Measurements from ENCODE around the gene CFAP46.
"Not testable (repeated sequence)": the region's sequence is repeated elsewhere in the genome, so short reads cannot be mapped to it uniquely, and the experiment has no call there.

The CFAP46 gene

GRCh38 chr10:132807621-132808049 is 134.7 kb downstream of the CFAP46 start:
- in situ Hi-C loops (cut with MboI; ENCODE audit: low pct_unique_long_range_greater_than_20kb, low sequenced_read_pairs) = no loop called here
- no peak for DNase-seq

GRCh38 chr10:132806561-132807003 is 135.8 kb downstream of the CFAP46 start:
- in situ Hi-C loops (cut with MboI; ENCODE audit: low pct_unique_long_range_greater_than_20kb, low sequenced_read_pairs) = no loop called here
- DNase-seq = no peak

- no peak for DNase-seq
- in situ Hi-C loops (cut with MboI; ENCODE audit: low pct_unique_long_range_greater_than_20kb, low sequenced_read_pairs) = no loop called here
Measured at GRCh38 chr10:132806110-132806509, 136.3 kb downstream of the CFAP46 start.

GRCh38 chr10:132805599-132805998 is 136.8 kb downstream of the CFAP46 start:
- in situ Hi-C loops (cut with MboI; ENCODE audit: low pct_unique_long_range_greater_than_20kb, low sequenced_read_pairs) = no loop called here
- no peak for DNase-seq

- DNase-seq = no peak
- in situ Hi-C loops (cut with MboI; ENCODE audit: low pct_unique_long_range_greater_than_20kb, low sequenced_read_pairs) = no loop called here
Measured at GRCh38 chr10:132804785-132805426, 137.5 kb downstream of the CFAP46 start.

- DNase-seq = no peak
- in situ Hi-C loops (cut with MboI; ENCODE audit: low pct_unique_long_range_greater_than_20kb, low sequenced_read_pairs) = no loop called here
Measured at GRCh38 chr10:132804287-132804686, 138.1 kb downstream of the CFAP46 start.

GRCh38 chr10:132803416-132804210 is 138.8 kb downstream of the CFAP46 start:
- no peak for DNase-seq
- in situ Hi-C loops (cut with MboI; ENCODE audit: low pct_unique_long_range_greater_than_20kb, low sequenced_read_pairs) = no loop called here

- in situ Hi-C loops (cut with MboI; ENCODE audit: low pct_unique_long_range_greater_than_20kb, low sequenced_read_pairs) = no loop called here
- DNase-seq = no peak
Measured at GRCh38 chr10:132802694-132803320, 139.6 kb downstream of the CFAP46 start.

- no peak for DNase-seq
- in situ Hi-C loops (cut with MboI; ENCODE audit: low pct_unique_long_range_greater_than_20kb, low sequenced_read_pairs) = no loop called here
Measured at GRCh38 chr10:132802048-132802447, 140.3 kb downstream of the CFAP46 start.

GRCh38 chr10:132799865-132800264 is 142.5 kb downstream of the CFAP46 start:
- in situ Hi-C loops (cut with MboI; ENCODE audit: low pct_unique_long_range_greater_than_20kb, low sequenced_read_pairs) = no loop called here
- DNase-seq = no peak

GRCh38 chr10:132798876-132799275 is 143.5 kb downstream of the CFAP46 start:
- no peak for DNase-seq
- in situ Hi-C loops (cut with MboI; ENCODE audit: low pct_unique_long_range_greater_than_20kb, low sequenced_read_pairs) = no loop called here

- in situ Hi-C loops (cut with MboI; ENCODE audit: low pct_unique_long_range_greater_than_20kb, low sequenced_read_pairs) = no loop called here
- DNase-seq = no peak
Measured at GRCh38 chr10:132798403-132798802, 144.0 kb downstream of the CFAP46 start.

- in situ Hi-C loops (cut with MboI; ENCODE audit: low pct_unique_long_range_greater_than_20kb, low sequenced_read_pairs); DNase-seq: not testable (repeated sequence)
Measured at GRCh38 chr10:132797986-132798385, 144.4 kb downstream of the CFAP46 start.

- in situ Hi-C loops (cut with MboI; ENCODE audit: low pct_unique_long_range_greater_than_20kb, low sequenced_read_pairs) = no loop called here
- DNase-seq = no peak
Measured at GRCh38 chr10:132796846-132797245, 145.5 kb downstream of the CFAP46 start.

GRCh38 chr10:132793871-132794849 is 148.2 kb downstream of the CFAP46 start:
- in situ Hi-C loops (cut with MboI; ENCODE audit: low pct_unique_long_range_greater_than_20kb, low sequenced_read_pairs) = no loop called here

GRCh38 chr10:132793213-132793612 is 149.2 kb downstream of the CFAP46 start:
- in situ Hi-C loops (cut with MboI; ENCODE audit: low pct_unique_long_range_greater_than_20kb, low sequenced_read_pairs) = no loop called here
- DNase-seq = no peak

More at GRCh38 chr10:132793871-132794849, 148.2 kb downstream of the CFAP46 start:
- DNase-seq = no peak

- no peak for DNase-seq
- in situ Hi-C loops (cut with MboI; ENCODE audit: low pct_unique_long_range_greater_than_20kb, low sequenced_read_pairs) = no loop called here
Measured at GRCh38 chr10:132792796-132793195, 149.6 kb downstream of the CFAP46 start.

GRCh38 chr10:132792099-132792498 is 150.3 kb downstream of the CFAP46 start:
- DNase-seq; in situ Hi-C loops (cut with MboI; ENCODE audit: low pct_unique_long_range_greater_than_20kb, low sequenced_read_pairs): not testable (repeated sequence)

All from KBM-7 (cell line).